ENCODE measurements around the gene IMPG2. TPM values are rescaled to one million over a fixed set of nuclear protein-coding genes. Genes with fewer than 3 reads are reported as not detected.

Gene IMPG2
- total and polyA plus RNA-seq, 4 donors: 0.01 to 0.37 (median 0.25) TPM; not detected in 1

DNA sequence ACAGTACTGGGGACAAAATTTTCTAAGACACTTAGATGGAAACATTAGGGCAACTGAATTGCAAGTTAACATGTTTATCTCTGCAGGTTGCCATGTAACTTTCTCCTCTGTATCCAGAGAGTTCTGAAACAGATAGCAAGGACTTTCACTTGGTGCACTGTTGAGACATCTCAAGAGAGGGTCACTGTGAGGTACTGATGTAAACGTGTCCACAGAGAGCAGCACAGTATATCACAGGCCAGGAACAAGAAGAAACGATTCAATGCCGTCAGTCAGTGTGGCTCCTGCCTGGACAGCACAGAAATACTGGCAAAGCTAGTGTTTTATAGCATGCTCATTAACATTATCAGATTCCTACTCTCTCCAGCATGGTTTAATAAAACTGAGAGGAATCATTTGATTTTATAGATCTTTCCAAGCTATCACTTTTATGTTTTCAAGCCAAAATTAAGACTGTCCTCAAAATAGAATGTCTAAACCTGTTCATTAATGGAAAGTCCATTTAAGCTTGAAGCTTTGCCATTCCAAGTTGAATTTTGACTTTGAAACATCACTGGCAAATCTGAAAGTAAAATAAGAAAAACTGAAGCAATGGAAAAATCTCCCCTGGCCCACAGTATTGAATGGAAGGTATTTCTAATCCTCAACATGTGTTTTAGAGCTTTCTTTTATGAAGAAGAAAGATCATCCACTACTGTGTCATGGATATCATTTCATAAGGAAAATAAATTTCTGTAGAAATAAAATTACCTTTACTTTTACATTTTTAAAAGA is 102.7 kb downstream of the IMPG2 start (continued):
- TF ChIP-seq, protein P1, sequence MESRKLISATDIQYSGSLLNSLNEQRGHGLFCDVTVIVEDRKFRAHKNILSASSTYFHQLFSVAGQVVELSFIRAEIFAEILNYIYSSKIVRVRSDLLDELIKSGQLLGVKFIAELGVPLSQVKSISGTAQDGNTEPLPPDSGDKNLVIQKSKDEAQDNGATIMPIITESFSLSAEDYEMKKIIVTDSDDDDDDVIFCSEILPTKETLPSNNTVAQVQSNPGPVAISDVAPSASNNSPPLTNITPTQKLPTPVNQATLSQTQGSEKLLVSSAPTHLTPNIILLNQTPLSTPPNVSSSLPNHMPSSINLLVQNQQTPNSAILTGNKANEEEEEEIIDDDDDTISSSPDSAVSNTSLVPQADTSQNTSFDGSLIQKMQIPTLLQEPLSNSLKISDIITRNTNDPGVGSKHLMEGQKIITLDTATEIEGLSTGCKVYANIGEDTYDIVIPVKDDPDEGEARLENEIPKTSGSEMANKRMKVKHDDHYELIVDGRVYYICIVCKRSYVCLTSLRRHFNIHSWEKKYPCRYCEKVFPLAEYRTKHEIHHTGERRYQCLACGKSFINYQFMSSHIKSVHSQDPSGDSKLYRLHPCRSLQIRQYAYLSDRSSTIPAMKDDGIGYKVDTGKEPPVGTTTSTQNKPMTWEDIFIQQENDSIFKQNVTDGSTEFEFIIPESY (IDR thresholded peaks at IDR 0.05): no peak
- no peak for TF ChIP-seq FOXA1 (IDR thresholded peaks at IDR 0.05)

DNA sequence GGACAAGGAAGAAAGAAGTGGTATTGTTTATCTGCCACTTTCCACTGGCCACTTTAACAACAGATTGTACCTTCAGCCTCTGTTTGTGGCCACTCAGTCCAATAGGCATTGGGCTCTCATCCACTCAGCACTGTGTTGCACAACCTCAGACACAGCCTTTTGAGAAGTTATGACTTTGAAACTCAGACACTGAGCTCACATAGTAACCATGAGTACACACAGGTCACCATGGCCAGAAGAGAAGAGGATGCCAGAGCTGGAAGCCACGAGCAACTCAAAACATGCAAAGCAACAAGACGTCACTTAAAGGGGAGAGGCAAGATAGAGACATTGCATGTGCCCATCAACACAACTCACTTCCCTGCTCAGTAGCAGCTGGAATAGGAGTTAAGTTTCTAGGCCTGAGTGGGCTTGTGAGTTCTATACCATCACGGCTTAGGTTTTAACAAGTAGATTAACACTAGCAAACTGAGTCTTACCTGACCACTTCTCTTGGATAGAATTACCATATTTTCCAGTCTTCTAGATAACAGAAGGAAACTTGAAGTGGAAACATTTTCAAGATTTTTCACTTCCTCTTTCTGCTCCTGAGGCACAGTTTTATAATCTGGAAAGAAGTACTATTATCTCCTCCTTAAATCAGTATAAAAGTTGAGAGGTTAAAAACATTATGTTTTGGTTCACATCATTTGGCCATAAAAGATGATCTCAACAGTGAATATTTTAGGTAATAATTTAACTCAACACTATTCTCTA is 103.5 kb downstream of the IMPG2 start:
- WGBS: 74% methylated on average over 3 of the region's 3 CpGs
- no peaks in the 10 kb centered on the region for H3K36me3 ChIP-seq (ENCODE audit: control insufficient read depth in 4 of 4, insufficient read depth in 3 of 4, low read depth in 1 of 4, low read length in 3 of 4)
- no peak overlapping the region for H3K9ac ChIP-seq (ENCODE audit: low read depth in 1 of 2, low read length in 2 of 2)
- no peak for DNase-seq (ENCODE audit: low spot score)
- H3K9me3 ChIP-seq (ENCODE audit: control insufficient read depth in 4 of 4, low read length in 3 of 4): peaks cover 2 to 13% (median 10%) of the 10 kb centered on the region in 4 donors
- no peak overlapping the region for H3K27ac ChIP-seq (ENCODE audit: low read depth in 1 of 2, low read length in 2 of 2)
- TF ChIP-seq RAD21 (IDR thresholded peaks at IDR 0.05) (no peak), NR2F2 (IDR thresholded peaks at IDR 0.05) (no peak), MAX (IDR thresholded peaks at IDR 0.05) (no peak), SP1 (IDR thresholded peaks at IDR 0.05) (no peak), REST (IDR thresholded peaks at IDR 0.05) (no peak), FOXA2 (IDR thresholded peaks at IDR 0.05) (no peak), GABPA (IDR thresholded peaks at IDR 0.05 in 1 of 2, conservative IDR thresholded peaks at IDR 0.05 in 1 of 2) (no peak), YY1 (IDR thresholded peaks at IDR 0.05) (no peak), HNF4A (conservative IDR thresholded peaks at IDR 0.05) (no peak), JUND (IDR thresholded peaks at IDR 0.05) (no peak), TAF1 (conservative IDR thresholded peaks at IDR 0.05) (no peak), ATF3 (IDR thresholded peaks at IDR 0.05) (no peak), RXRA (IDR thresholded peaks at IDR 0.05) (no peak), HNF4G (IDR thresholded peaks at IDR 0.05) (no peak), FOXA1 (IDR thresholded peaks at IDR 0.05) (no peak), EGR1 (IDR thresholded peaks at IDR 0.05; ENCODE audit: low read depth in 2 of 2) (no peak)
- TF ChIP-seq, protein P1 (IDR thresholded peaks at IDR 0.05): no peak
- TF ChIP-seq, protein P2, sequence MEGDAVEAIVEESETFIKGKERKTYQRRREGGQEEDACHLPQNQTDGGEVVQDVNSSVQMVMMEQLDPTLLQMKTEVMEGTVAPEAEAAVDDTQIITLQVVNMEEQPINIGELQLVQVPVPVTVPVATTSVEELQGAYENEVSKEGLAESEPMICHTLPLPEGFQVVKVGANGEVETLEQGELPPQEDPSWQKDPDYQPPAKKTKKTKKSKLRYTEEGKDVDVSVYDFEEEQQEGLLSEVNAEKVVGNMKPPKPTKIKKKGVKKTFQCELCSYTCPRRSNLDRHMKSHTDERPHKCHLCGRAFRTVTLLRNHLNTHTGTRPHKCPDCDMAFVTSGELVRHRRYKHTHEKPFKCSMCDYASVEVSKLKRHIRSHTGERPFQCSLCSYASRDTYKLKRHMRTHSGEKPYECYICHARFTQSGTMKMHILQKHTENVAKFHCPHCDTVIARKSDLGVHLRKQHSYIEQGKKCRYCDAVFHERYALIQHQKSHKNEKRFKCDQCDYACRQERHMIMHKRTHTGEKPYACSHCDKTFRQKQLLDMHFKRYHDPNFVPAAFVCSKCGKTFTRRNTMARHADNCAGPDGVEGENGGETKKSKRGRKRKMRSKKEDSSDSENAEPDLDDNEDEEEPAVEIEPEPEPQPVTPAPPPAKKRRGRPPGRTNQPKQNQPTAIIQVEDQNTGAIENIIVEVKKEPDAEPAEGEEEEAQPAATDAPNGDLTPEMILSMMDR (IDR thresholded peaks at IDR 0.05; ENCODE audit: low read depth, low read length, missing input control): no peak
- no peaks in the 10 kb centered on the region for H3K27me3 ChIP-seq (ENCODE audit: control insufficient read depth in 4 of 4, insufficient read depth in 4 of 4, low read length in 3 of 4)
- H3K4me1 ChIP-seq (ENCODE audit: control insufficient read depth in 4 of 4, insufficient read depth in 4 of 4, low read length in 3 of 4): no peaks in the 10 kb centered on the region
- H3K4me3 ChIP-seq (ENCODE audit: low read depth in 1 of 3, low read length in 3 of 3): no peak overlapping the region

Data from liver (tissue), 9 donors.